ENCODE measurements around the gene ZNF732. TPM values are rescaled to one million over a fixed set of nuclear protein-coding genes. Genes with fewer than 3 reads are reported as not detected.
"Not testable (repeated sequence)": the region's sequence is repeated elsewhere in the genome, so short reads cannot be mapped to it uniquely, and the experiment has no call there.

ZNF732 gene
- total and polyA plus RNA-seq, 9 of the 15 experiments (the other 6 are each of a cell fraction or from before 2014, with no cell fraction given), result 0.06 to 0.36 (median 0.15) TPM; not detected in 1

DNA sequence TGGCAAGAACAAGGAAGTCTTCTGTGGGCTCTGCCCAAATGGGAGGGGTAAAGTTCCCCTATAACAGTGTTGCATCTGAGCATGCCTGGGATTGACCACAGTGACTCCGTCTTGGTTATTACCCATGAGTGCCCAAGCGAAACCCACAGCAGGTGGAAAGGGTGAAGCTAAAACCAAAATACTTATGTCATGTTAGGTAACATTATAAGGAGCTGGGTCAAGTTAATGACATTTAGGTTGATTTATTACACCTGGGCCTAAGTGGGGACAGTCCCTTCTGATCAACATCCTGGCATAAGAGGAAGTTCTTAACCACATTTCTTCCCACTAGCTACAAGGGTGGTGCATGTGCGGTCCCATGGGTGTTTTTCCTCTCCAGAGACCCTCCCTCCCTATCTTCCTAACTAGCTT lies 1.3 kb upstream of the ZNF732 start:
- Histone ChIP-seq H3K9me1 (ENCODE audit: control insufficient read depth, insufficient read depth, low read length) (no peaks in the 10 kb centered on the region), H3K27me3 (ENCODE audit: control insufficient read depth in 2 of 2, insufficient read depth in 2 of 2, low read length in 2 of 2) (no peaks in the 10 kb centered on the region), H3K9ac (ENCODE audit: insufficient read depth in 1 of 2, low read depth in 2 of 2, low read length in 2 of 2) (no peak overlapping the region), H3K4me2 (ENCODE audit: insufficient read depth, low read length) (no peak overlapping the region), H3K79me2 (ENCODE audit: control insufficient read depth, insufficient read depth, low read length) (no peaks in the 10 kb centered on the region), H3K36me3 (ENCODE audit: control insufficient read depth, insufficient read depth, low read length) (no peaks in the 10 kb centered on the region), H2AFZ (ENCODE audit: low read depth, low read length) (no peak overlapping the region), H3K4me3 (no peak overlapping the region), H4K20me1 (replicated peaks; ENCODE audit: control insufficient read depth, insufficient read depth, low read length) (no peaks in the 10 kb centered on the region), H3K4me1 (replicated peaks in 1 of 2; ENCODE audit: control insufficient read depth in 2 of 2, insufficient read depth in 2 of 2, low read length in 2 of 2) (no peaks in the 10 kb centered on the region), H3K9me3 (replicated peaks; ENCODE audit: control insufficient read depth, insufficient read depth, low read depth, low read length) (no peaks in the 10 kb centered on the region), H3K27ac (ENCODE audit: extremely low read depth, low read depth, low read length) (no peak overlapping the region)
- whole genome bisulfite sequencing (ENCODE audit: insufficient coverage, low coverage, missing lambda C conversion rate), result 2% methylated on average over 3 of the region's 3 CpGs
- DNase-seq (ENCODE audit: extremely low read depth in 1 of 4, low spot score in 3 of 4), result no peak
- in situ Hi-C loops (cut with MboI), result no loop called here
- ChIA-PET POLR2A (no interaction called here), CTCF (ENCODE audit: low intra/inter-chr PET ratio) (no interaction called here)
- no peak for FAIRE-seq
- no TSS peak for BruUV-seq (replicated peaks)
- intact Hi-C loops (cut with micrococcal nuclease), result no loop called here
- no peak for TF ChIP-seq EP400 (IDR thresholded peaks at IDR 0.05)
- no peak for TF ChIP-seq SRSF7 (optimal IDR thresholded peaks at IDR 0.05; ENCODE audit: low read depth, low read length)
- no peak for TF ChIP-seq SLC30A9 (CRISPR knock-in tag; IDR thresholded peaks at IDR 0.05)
- TF ChIP-seq ZNF589 (CRISPR knock-in tag; IDR thresholded peaks at IDR 0.05; ENCODE audit: low read depth), result no peak
- TF ChIP-seq HNRNPL (IDR thresholded peaks at IDR 0.05; ENCODE audit: low read depth, low read length), result no peak
- no peak for TF ChIP-seq BMI1 (IDR thresholded peaks at IDR 0.05; ENCODE audit: low read length)
- no peak for TF ChIP-seq ZNF655 (CRISPR knock-in tag; IDR thresholded peaks at IDR 0.05)
- no peak for TF ChIP-seq ZNF79 (CRISPR knock-in tag; IDR thresholded peaks at IDR 0.05; ENCODE audit: low read depth)
- no peak for ATAC-seq

DNA sequence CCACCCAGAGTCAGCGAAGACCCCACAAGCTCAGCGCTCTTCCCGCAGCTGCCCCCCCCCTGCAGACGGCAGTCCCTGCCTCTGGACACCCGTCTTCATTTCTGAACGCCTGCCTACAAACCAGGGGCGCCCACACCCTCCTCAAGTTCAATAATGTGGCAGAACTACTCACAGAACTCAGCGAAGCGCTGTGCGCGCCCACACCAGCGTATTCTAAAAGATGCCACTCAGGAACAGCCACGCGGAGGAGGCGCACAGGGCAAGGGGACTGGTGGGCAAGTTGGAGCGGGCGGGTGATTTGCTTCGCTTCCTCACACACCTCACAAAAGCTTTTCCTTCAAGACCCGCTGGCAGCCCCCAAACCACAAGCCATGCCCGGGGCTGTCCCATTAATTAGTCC lies 758 bp downstream of the ZNF732 start:
- intact Hi-C loops (cut with micrococcal nuclease); H3K4me1 ChIP-seq (replicated peaks in 1 of 2; ENCODE audit: control insufficient read depth in 2 of 2, insufficient read depth in 2 of 2, low read length in 2 of 2); BruUV-seq (replicated peaks); H3K4me3 ChIP-seq; DNase-seq (ENCODE audit: extremely low read depth in 1 of 4, low spot score in 3 of 4); H4K20me1 ChIP-seq (replicated peaks; ENCODE audit: control insufficient read depth, insufficient read depth, low read length); FAIRE-seq; H3K9me1 ChIP-seq (ENCODE audit: control insufficient read depth, insufficient read depth, low read length); CTCF ChIA-PET (ENCODE audit: low intra/inter-chr PET ratio); H3K79me2 ChIP-seq (ENCODE audit: control insufficient read depth, insufficient read depth, low read length); in situ Hi-C loops (cut with MboI); H3K27ac ChIP-seq (ENCODE audit: extremely low read depth, low read depth, low read length); H3K27me3 ChIP-seq (ENCODE audit: control insufficient read depth in 2 of 2, insufficient read depth in 2 of 2, low read length in 2 of 2); H3K9me3 ChIP-seq (replicated peaks; ENCODE audit: control insufficient read depth, insufficient read depth, low read depth, low read length); H3K4me2 ChIP-seq (ENCODE audit: insufficient read depth, low read length); H2AFZ ChIP-seq (ENCODE audit: low read depth, low read length); H3K36me3 ChIP-seq (ENCODE audit: control insufficient read depth, insufficient read depth, low read length); H3K9ac ChIP-seq (ENCODE audit: insufficient read depth in 1 of 2, low read depth in 2 of 2, low read length in 2 of 2); ATAC-seq: not testable (repeated sequence)
- POLR2A ChIA-PET, result interaction anchor here (0.6 kb wide), 1 partner anchor 130 kb away, joined by 3 read pairs; no protein-coding TSS in a partner anchor
- WGBS (ENCODE audit: insufficient coverage, low coverage, missing lambda C conversion rate), result 4% methylated on average over 17 of the region's 20 CpGs

All from K562 (cell line).